K562 (cell line): ENCODE data around the gene RBMX. TPM values are rescaled to one million over a fixed set of nuclear protein-coding genes. Genes with fewer than 3 reads are reported as not detected.
A peak's percentile ranks its signal among the peaks of the same experiment; 100 is the strongest.

Experiments
- CEBPG ChIP-seq, 3 experiments: fragments of 200-800 bp in 1 of 3; sonication (Bioruptor generic) in 1 of 3; sonication (generic) in 1 of 3; formaldehyde crosslinking in 1 of 3; IDR thresholded peaks in 2 of 3; conservative IDR thresholded peaks in 1 of 3; 2 replicates each; pipeline versions ENCODE4 v1.6.1 to v1.8.0; 2016 to 2022; ENCODE audit warnings: missing compliant biosample characterization in 2 of 3, missing genetic modification characterization in 2 of 3, mild to moderate bottlenecking in 1 of 3, missing genetic modification reagents in 1 of 3
- LCOR ChIP-seq: sonication (generic); formaldehyde crosslinking; IDR thresholded peaks from 2 replicates; pipeline ENCODE4 v1.8.0; 2022; ENCODE audit warnings: mild to moderate bottlenecking, missing genetic modification reagents
- MTA2 ChIP-seq: fragments of 450-650 bp; IDR thresholded peaks from 2 replicates; pipeline ENCODE4 v1.6.1; 2016; ENCODE audit warnings: low read depth
- PHB ChIP-seq: fragments of 250-450 bp; sonication (Bioruptor Pico); IDR thresholded peaks from 2 replicates; pipeline ENCODE4 v1.5.0; 2021
- PHF21A ChIP-seq: fragments of 450-650 bp; IDR thresholded peaks from 2 replicates; pipeline ENCODE4 v1.6.1; 2017; ENCODE audit warnings: low read depth, borderline replicate concordance
- PML ChIP-seq: IDR thresholded peaks from 2 replicates; pipeline ENCODE4 v1.6.1; 2012; ENCODE audit warnings: low read length, inconsistent platforms
- SIN3A ChIP-seq, 2 experiments: fragments of 150-350 bp in 1 of 2; IDR thresholded peaks; 2 replicates each; pipeline ENCODE4 v1.6.1; 2011 to 2016; ENCODE audit warnings: borderline replicate concordance in 2 of 2, low read depth in 2 of 2, low read length in 2 of 2, mild to moderate bottlenecking in 2 of 2, moderate library complexity in 2 of 2; ENCODE audit not compliant: control insufficient read depth in 1 of 2
- SMARCA4 ChIP-seq: fragments of 450-650 bp; IDR thresholded peaks from 2 replicates; pipeline ENCODE4 v1.6.1; 2016
- ZNF134 ChIP-seq: fragments of 250-450 bp; sonication (Bioruptor Pico); conservative IDR thresholded peaks from 2 replicates; pipeline ENCODE4 v1.4.0; 2020
- polyA plus RNA-seq, 8 experiments: library from polyadenylated mRNA; depleted of rRNA in 4 of 8; stranded (reverse) in 5 of 8; unstranded in 3 of 8; fragments of >200 nt; fragmentation: Nextera tagmentation in 2 of 8; fragmentation: Illumina TruSeq in 1 of 8; extraction: Ambion mirVana in 2 of 8; extraction: Trizol in 1 of 8; gene quantifications; 2 replicates each; pipeline versions ENCODE4 v1.2.1 to v1.2.3, GENCODE V29; 2011 to 2014; ENCODE audit warnings: inconsistent platforms in 1 of 8, missing spikeins in 1 of 8
- total RNA-seq, 7 experiments: library from RNA; depleted of rRNA in 6 of 7; stranded (reverse); fragments of >200 nt in 6 of 7; fragmentation: Illumina TruSeq in 2 of 7; extraction: Trizol in 2 of 7; gene quantifications; 2 replicates each; pipeline versions ENCODE4 v1.2.1 to v1.2.3, GENCODE V29; 2011 to 2021; ENCODE audit warnings: low replicate concordance in 1 of 7
- TF ChIP-seq, protein P1 (sequence below): sonication (generic); formaldehyde crosslinking; IDR thresholded peaks from 2 replicates; pipeline ENCODE4 v1.8.0; 2022; ENCODE audit warnings: missing genetic modification reagents, mild to moderate bottlenecking, borderline replicate concordance
- TF ChIP-seq, protein P2 (sequence below): sonication (generic); formaldehyde crosslinking; IDR thresholded peaks from 2 replicates; pipeline ENCODE4 v1.8.1; 2023; ENCODE audit warnings: missing genetic modification reagents, mild to moderate bottlenecking, borderline replicate concordance
- TF ChIP-seq, protein P3 (sequence below): fragments of 250-450 bp; sonication (Bioruptor Pico); IDR thresholded peaks from 2 replicates; pipeline ENCODE4 v1.4.0; 2020; ENCODE audit warnings: borderline replicate concordance
- TF ChIP-seq, protein P4 (sequence below): sonication (generic); formaldehyde crosslinking; IDR thresholded peaks from 2 replicates; pipeline ENCODE4 v1.8.0; 2022; ENCODE audit warnings: missing genetic modification reagents, mild to moderate bottlenecking, moderate library complexity, borderline replicate concordance
- TF ChIP-seq, protein P5 (sequence below): fragments of 450-650 bp; formaldehyde crosslinking; IDR thresholded peaks from 2 replicates; pipeline ENCODE4 v1.4.0; 2022; ENCODE audit warnings: mild to moderate bottlenecking, moderate library complexity
- TF ChIP-seq, protein P6 (sequence below): sonication (generic); formaldehyde crosslinking; IDR thresholded peaks from 2 replicates; pipeline ENCODE4 v1.8.0; 2022; ENCODE audit warnings: mild to moderate bottlenecking, missing genetic modification reagents

Gene RBMX
- total and polyA plus RNA-seq, 9 of the 15 experiments (the other 6 are each of a cell fraction or from before 2014, with no cell fraction given), result 405 to 671 (median 540) TPM

DNA sequence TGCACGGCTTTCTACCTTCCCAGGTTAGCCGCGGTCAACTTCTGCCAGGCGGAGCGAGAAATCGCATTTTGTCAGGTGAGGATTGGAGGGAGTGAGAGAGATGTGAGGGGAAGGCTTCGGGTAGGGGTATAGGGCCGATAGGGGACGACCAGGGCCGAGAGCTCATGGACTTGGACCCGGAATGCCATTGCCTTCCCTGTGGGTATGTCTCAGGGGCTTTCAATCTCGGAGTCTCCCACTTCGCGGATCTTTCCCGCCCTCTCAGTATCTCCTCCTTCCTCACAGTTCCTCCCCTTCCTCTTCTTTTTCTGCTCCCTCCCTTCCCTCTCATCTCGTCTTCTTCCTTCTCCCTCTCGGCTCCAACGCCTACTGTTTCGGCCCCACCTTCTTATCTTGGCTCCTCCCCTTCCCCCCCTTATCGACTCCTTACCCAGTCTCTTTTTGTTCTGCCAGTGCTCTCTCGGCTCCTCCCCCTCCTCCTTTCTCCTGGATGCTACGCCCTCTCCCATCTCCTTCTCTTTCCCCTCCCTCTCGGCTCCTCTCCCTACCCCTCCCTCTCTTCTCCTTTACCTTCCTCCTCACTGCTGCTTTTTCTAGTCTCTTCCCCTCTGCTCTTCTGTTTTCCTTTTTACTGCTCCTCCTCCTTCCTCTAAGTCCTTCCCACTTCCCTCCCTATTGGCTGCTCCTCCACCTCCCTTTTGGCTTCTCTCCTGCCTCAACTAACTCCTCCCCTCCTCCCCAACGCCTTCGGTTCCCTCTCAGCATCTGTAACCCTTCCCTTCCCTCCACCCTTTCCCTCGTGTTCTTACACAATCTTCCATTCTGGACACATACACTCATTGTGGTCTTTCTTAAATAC, 29.4 kb upstream of the RBMX start (continued):
- TF ChIP-seq, protein P1, sequence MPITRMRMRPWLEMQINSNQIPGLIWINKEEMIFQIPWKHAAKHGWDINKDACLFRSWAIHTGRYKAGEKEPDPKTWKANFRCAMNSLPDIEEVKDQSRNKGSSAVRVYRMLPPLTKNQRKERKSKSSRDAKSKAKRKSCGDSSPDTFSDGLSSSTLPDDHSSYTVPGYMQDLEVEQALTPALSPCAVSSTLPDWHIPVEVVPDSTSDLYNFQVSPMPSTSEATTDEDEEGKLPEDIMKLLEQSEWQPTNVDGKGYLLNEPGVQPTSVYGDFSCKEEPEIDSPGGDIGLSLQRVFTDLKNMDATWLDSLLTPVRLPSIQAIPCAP, result no peak
- TF ChIP-seq PHF21A (no peak), LCOR (CRISPR knock-in tag) (peak; percentile 85), SMARCA4 (peak; percentile 65), CEBPG (CRISPR knock-in tag; IDR thresholded peaks at IDR 0.05) (peak; percentile 61; the same call in 1 of the 2 replicates), CEBPG (tag; conservative IDR thresholded peaks at IDR 0.05 in 1 of 2, IDR thresholded peaks at IDR 0.05 in 1 of 2) (0 out of 4 replicates have a peak, but pooled peaks of 1 of the 2 experiments have one; percentile 46), ZNF134 (CRISPR knock-in tag) (no peak), PML (no peak), SIN3A (IDR thresholded peaks at IDR 0.05; ENCODE audit: borderline replicate concordance in 2 of 2, control insufficient read depth in 1 of 2, low read depth in 2 of 2, low read length in 2 of 2) (peak in 1 of 2 experiments; percentile 22; a peak in 1 of 4 replicates), PHB (CRISPR knock-in tag) (0 out of 2 replicates have a peak, but pooled peaks have one; percentile 84), MTA2 (no peak; the same call in none of the 2 replicates)
- TF ChIP-seq, protein P2, sequence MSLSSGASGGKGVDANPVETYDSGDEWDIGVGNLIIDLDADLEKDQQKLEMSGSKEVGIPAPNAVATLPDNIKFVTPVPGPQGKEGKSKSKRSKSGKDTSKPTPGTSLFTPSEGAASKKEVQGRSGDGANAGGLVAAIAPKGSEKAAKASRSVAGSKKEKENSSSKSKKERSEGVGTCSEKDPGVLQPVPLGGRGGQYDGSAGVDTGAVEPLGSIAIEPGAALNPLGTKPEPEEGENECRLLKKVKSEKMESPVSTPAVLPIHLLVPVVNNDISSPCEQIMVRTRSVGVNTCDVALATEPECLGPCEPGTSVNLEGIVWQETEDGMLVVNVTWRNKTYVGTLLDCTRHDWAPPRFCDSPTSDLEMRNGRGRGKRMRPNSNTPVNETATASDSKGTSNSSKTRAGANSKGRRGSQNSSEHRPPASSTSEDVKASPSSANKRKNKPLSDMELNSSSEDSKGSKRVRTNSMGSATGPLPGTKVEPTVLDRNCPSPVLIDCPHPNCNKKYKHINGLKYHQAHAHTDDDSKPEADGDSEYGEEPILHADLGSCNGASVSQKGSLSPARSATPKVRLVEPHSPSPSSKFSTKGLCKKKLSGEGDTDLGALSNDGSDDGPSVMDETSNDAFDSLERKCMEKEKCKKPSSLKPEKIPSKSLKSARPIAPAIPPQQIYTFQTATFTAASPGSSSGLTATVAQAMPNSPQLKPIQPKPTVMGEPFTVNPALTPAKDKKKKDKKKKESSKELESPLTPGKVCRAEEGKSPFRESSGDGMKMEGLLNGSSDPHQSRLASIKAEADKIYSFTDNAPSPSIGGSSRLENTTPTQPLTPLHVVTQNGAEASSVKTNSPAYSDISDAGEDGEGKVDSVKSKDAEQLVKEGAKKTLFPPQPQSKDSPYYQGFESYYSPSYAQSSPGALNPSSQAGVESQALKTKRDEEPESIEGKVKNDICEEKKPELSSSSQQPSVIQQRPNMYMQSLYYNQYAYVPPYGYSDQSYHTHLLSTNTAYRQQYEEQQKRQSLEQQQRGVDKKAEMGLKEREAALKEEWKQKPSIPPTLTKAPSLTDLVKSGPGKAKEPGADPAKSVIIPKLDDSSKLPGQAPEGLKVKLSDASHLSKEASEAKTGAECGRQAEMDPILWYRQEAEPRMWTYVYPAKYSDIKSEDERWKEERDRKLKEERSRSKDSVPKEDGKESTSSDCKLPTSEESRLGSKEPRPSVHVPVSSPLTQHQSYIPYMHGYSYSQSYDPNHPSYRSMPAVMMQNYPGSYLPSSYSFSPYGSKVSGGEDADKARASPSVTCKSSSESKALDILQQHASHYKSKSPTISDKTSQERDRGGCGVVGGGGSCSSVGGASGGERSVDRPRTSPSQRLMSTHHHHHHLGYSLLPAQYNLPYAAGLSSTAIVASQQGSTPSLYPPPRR (CRISPR knock-in tag), result no peak
- TF ChIP-seq, protein P3, sequence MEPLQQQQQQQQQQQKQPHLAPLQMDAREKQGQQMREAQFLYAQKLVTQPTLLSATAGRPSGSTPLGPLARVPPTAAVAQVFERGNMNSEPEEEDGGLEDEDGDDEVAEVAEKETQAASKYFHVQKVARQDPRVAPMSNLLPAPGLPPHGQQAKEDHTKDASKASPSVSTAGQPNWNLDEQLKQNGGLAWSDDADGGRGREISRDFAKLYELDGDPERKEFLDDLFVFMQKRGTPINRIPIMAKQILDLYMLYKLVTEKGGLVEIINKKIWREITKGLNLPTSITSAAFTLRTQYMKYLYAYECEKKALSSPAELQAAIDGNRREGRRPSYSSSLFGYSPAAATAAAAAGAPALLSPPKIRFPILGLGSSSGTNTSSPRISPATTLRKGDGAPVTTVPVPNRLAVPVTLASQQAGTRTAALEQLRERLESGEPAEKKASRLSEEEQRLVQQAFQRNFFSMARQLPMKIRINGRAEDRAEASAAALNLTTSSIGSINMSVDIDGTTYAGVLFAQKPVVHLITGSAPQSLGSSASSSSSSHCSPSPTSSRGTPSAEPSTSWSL, result no peak
- TF ChIP-seq, protein P4, sequence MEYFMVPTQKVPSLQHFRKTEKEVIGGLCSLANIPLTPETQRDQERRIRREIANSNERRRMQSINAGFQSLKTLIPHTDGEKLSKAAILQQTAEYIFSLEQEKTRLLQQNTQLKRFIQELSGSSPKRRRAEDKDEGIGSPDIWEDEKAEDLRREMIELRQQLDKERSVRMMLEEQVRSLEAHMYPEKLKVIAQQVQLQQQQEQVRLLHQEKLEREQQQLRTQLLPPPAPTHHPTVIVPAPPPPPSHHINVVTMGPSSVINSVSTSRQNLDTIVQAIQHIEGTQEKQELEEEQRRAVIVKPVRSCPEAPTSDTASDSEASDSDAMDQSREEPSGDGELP (CRISPR knock-in tag), result 0 out of 2 replicates have a peak, but pooled peaks have one; percentile 26
- TF ChIP-seq, protein P5, sequence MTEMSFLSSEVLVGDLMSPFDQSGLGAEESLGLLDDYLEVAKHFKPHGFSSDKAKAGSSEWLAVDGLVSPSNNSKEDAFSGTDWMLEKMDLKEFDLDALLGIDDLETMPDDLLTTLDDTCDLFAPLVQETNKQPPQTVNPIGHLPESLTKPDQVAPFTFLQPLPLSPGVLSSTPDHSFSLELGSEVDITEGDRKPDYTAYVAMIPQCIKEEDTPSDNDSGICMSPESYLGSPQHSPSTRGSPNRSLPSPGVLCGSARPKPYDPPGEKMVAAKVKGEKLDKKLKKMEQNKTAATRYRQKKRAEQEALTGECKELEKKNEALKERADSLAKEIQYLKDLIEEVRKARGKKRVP (CRISPR knock-in tag), result no peak
- TF ChIP-seq, protein P6, sequence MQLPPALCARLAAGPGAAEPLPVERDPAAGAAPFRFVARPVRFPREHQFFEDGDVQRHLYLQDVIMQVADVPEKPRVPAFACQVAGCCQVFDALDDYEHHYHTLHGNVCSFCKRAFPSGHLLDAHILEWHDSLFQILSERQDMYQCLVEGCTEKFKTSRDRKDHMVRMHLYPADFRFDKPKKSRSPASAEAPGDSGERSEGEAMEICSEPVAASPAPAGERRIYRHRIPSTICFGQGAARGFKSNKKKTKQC (CRISPR knock-in tag), result 0 out of 2 replicates have a peak, but pooled peaks have one; percentile 28
